HG03558 (cell line): Measurements from ENCODE around the gene MYL5.
"Not testable (repeated sequence)": the region's sequence is repeated elsewhere in the genome, so short reads cannot be mapped to it uniquely, and the experiment has no call there.

Source experiments
- ATAC-seq: cut with Tn5 transposase; IDR thresholded peaks from one replicate; pipeline ENCODE4 v1.9.1; 2021; ENCODE audit warnings: moderate number of reproducible peaks; ENCODE audit not compliant: unreplicated experiment; ENCODE audit errors: extremely low read depth

MYL5 gene

GRCh38 chr4:674172-675035 lies at the start of gene MYL5, which contains the start of gene ATP5ME:
MYL5 (plus strand) TSS chr4:674542; CDS start chr4:678027, 3,485 bp downstream.
ATP5ME (minus strand) TSS chr4:674276; CDS start chr4:674247, 29 bp downstream.
- ATAC-seq: peak; percentile 74

GRCh38 chr4:624705-625590 lies 49.4 kb upstream of the MYL5 start, which contains the start of gene PDE6B:
PDE6B (plus strand) TSS chr4:625573; CDS start chr4:625627, 54 bp downstream.
- ATAC-seq: no peak

GRCh38 chr4:625631-626161 lies 48.6 kb upstream of the MYL5 start:
- no peak for ATAC-seq

- no peak for ATAC-seq
These were observed 47.9 kb upstream of the MYL5 start for GRCh38 chr4:626201-627091.

GRCh38 chr4:627347-628125 lies 46.8 kb upstream of the MYL5 start:
- ATAC-seq: no peak

GRCh38 chr4:628311-628741 lies 46.0 kb upstream of the MYL5 start:
- ATAC-seq: no peak

- ATAC-seq: no peak
These were observed 45.3 kb upstream of the MYL5 start for GRCh38 chr4:628821-629635.

- ATAC-seq: no peak
These were observed 44.8 kb upstream of the MYL5 start for GRCh38 chr4:629636-629914.

- no peak for ATAC-seq
These were observed 44.3 kb upstream of the MYL5 start for GRCh38 chr4:629915-630641.

- ATAC-seq: no peak
These were observed 43.7 kb upstream of the MYL5 start for GRCh38 chr4:630656-631055.

GRCh38 chr4:632196-632790 lies 42.0 kb upstream of the MYL5 start:
- ATAC-seq: no peak

GRCh38 chr4:632926-633325 lies 41.4 kb upstream of the MYL5 start:
- no peak for ATAC-seq

- no peak for ATAC-seq
These were observed 40.9 kb upstream of the MYL5 start for GRCh38 chr4:633406-633805.

GRCh38 chr4:633976-634598 lies 40.3 kb upstream of the MYL5 start:
- no peak for ATAC-seq

GRCh38 chr4:634599-634985 lies 39.8 kb upstream of the MYL5 start:
- no peak for ATAC-seq

- not testable (repeated sequence) for ATAC-seq
These were observed 39.1 kb upstream of the MYL5 start for GRCh38 chr4:635066-635835.
